Endodermal cell (in vitro differentiated cells): Measurements from ENCODE around the gene CLDN6. TPM values are rescaled to one million over a fixed set of nuclear protein-coding genes. Genes with fewer than 3 reads are reported as not detected.

Experiments
- DNase-seq: peaks from one replicate; pipeline ENCODE4 v3.0.0-alpha.2; 2017
- H3K27ac ChIP-seq: 2 replicates; pipeline ENCODE4 v1.5.1; 2013; ENCODE audit warnings: mild to moderate bottlenecking, low read depth, low read length, moderate library complexity
- H3K27me3 ChIP-seq: 2 replicates; pipeline ENCODE4 v1.6.1; 2013; ENCODE audit warnings: mild to moderate bottlenecking, low read length, moderate library complexity; ENCODE audit not compliant: insufficient read depth, control insufficient read depth, poor library complexity, severe bottlenecking
- H3K36me3 ChIP-seq: 2 replicates; pipeline ENCODE4 v1.7.0; 2013; ENCODE audit warnings: mild to moderate bottlenecking, low read length, moderate library complexity; ENCODE audit not compliant: control insufficient read depth, insufficient read depth
- H3K4me1 ChIP-seq: one replicate; pipeline ENCODE4 v1.7.0; 2013; ENCODE audit warnings: low read length; ENCODE audit not compliant: control insufficient read depth, insufficient read depth
- H3K4me3 ChIP-seq: 2 replicates; pipeline ENCODE4 v1.5.1; 2013; ENCODE audit warnings: mild to moderate bottlenecking, low read length, moderate library complexity
- H3K9ac ChIP-seq: 2 replicates; pipeline ENCODE4 v1.6.1; 2013; ENCODE audit warnings: mild to moderate bottlenecking, low read length, moderate library complexity; ENCODE audit not compliant: poor library complexity, severe bottlenecking; ENCODE audit errors: extremely low read depth
- H3K9me3 ChIP-seq: 2 replicates; pipeline ENCODE4 v1.6.1; 2013; ENCODE audit warnings: mild to moderate bottlenecking, low read length, moderate library complexity; ENCODE audit not compliant: control insufficient read depth
- H3K27ac Mint-ChIP-seq: 2 replicates; pipeline ENCODE4 v1.8.0; 2020; ENCODE audit warnings: mixed read lengths
- H3K27me3 Mint-ChIP-seq: 2 replicates; pipeline ENCODE4 v1.8.0; 2021; ENCODE audit warnings: mild to moderate bottlenecking, mixed read lengths; ENCODE audit not compliant: insufficient read depth
- H3K36me3 Mint-ChIP-seq: 2 replicates; pipeline ENCODE4 v1.8.0; 2020; ENCODE audit warnings: low read depth, mixed read lengths
- H3K4me1 Mint-ChIP-seq: 2 replicates; pipeline ENCODE4 v1.8.0; 2020; ENCODE audit warnings: mixed read lengths
- H3K4me3 Mint-ChIP-seq: 2 replicates; pipeline ENCODE4 v1.8.0; 2020; ENCODE audit warnings: mild to moderate bottlenecking, moderate library complexity, mixed read lengths
- H3K9me3 Mint-ChIP-seq: 2 replicates; pipeline ENCODE4 v1.8.0; 2020; ENCODE audit warnings: mild to moderate bottlenecking, mixed read lengths
- WGBS, 2 experiments: methylation state at CpG; one replicate each; pipeline versions ENCODE4 v1.1.5 to v1.1.7; 2013; ENCODE audit warnings: missing lambda C conversion rate in 2 of 2, mixed read lengths in 1 of 2; ENCODE audit not compliant: insufficient coverage in 1 of 2, insufficient read length in 1 of 2; 5-methylcytosine and 5-hydroxymethylcytosine counted together
- total RNA-seq, 2 donors: library from RNA; stranded (reverse); fragmentation: NEBNext Ultra II Directional in 1 of 2; extraction: Animal tissue kit (Norgen Biotek cat#: 25700) in 1 of 2; gene quantifications; 2 replicates in 1 of 2; 3 replicates in 1 of 2; pipeline ENCODE4 v1.2.1, GENCODE V29; 2021
- TF ChIP-seq, protein P1 (sequence below): fragments of 200-600 bp; sonication (generic); conservative IDR thresholded peaks from 2 replicates; pipeline ENCODE4 v1.5.0; 2021; ENCODE audit warnings: antibody characterized with exemption, mild to moderate bottlenecking

The CLDN6 gene
- total RNA-seq, 2 donors from 2014 or later = 404 to 572 TPM

DNA sequence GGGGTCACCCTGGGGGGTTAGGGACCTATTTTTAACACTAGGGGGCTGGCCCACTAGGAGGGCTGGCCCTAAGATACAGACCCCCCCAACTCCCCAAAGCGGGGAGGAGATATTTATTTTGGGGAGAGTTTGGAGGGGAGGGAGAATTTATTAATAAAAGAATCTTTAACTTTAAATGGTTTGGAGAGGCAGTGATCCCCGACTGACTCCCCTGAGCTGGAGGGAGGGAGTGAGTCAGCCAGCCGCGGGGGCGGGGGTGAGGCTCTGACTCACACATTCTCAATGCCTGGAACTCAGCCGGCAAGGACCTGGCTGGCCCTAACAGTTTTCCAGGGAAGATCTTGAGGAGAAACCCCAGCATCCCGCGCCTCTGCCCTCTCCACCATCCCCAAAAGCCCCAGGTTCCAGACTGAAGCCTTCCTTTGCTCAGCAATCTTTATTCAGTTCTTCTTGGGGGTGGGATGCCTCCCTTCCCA lies 4.3 kb upstream of the CLDN6 start:
- Mint-ChIP-seq H3K36me3 (peaks cover 20% of the 10 kb centered on the region), H3K9me3 (no peaks in the 10 kb centered on the region), H3K4me1 (peaks cover 29% of the 10 kb centered on the region), H3K4me3 (peak overlapping the region; percentile 83), H3K27ac (peak overlapping the region; percentile 99), H3K27me3 (no peaks in the 10 kb centered on the region)
- TF ChIP-seq, protein P1, sequence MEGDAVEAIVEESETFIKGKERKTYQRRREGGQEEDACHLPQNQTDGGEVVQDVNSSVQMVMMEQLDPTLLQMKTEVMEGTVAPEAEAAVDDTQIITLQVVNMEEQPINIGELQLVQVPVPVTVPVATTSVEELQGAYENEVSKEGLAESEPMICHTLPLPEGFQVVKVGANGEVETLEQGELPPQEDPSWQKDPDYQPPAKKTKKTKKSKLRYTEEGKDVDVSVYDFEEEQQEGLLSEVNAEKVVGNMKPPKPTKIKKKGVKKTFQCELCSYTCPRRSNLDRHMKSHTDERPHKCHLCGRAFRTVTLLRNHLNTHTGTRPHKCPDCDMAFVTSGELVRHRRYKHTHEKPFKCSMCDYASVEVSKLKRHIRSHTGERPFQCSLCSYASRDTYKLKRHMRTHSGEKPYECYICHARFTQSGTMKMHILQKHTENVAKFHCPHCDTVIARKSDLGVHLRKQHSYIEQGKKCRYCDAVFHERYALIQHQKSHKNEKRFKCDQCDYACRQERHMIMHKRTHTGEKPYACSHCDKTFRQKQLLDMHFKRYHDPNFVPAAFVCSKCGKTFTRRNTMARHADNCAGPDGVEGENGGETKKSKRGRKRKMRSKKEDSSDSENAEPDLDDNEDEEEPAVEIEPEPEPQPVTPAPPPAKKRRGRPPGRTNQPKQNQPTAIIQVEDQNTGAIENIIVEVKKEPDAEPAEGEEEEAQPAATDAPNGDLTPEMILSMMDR = no peak
- Histone ChIP-seq H3K27me3 (no peaks in the 10 kb centered on the region), H3K27ac (peak overlapping the region; percentile 95), H3K9ac (peak overlapping the region; percentile 99), H3K4me3 (peak overlapping the region; percentile 97), H3K9me3 (no peaks in the 10 kb centered on the region), H3K4me1 (peaks cover 12% of the 10 kb centered on the region), H3K36me3 (peaks cover 28% of the 10 kb centered on the region)
- DNase-seq = peak; percentile 95
- WGBS, 2 experiments = 0 to 9% methylated on average over 4 to 7 of the region's 8 CpGs

DNA sequence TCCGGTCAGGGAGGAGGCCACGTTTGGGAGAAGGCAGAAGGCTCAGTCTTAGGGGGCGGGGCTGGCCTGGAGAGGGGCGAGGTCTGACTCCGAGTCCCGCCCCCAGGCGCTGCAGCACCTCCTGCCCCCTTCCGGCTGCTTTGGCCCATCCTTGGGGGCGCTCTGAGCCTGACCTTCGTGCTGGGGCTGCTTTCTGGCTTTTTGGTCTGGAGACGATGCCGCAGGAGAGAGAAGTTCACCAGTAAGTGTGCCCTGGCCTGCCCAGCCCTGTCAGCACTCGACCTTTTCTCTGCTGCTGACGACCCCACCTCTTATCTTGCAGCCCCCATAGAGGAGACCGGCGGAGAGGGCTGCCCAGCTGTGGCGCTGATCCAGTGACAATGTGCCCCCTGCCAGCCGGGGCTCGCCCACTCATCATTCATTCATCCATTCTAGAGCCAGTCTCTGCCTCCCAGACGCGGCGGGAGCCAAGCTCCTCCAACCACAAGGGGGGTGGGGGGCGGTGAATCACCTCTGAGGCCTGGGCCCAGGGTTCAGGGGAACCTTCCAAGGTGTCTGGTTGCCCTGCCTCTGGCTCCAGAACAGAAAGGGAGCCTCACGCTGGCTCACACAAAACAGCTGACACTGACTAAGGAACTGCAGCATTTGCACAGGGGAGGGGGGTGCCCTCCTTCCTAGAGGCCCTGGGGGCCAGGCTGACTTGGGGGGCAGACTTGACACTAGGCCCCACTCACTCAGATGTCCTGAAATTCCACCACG lies 3.6 kb upstream of the CLDN6 start:
- H3K9me3 ChIP-seq = no peaks in the 10 kb centered on the region
- peak; percentile 95 for DNase-seq
- Mint-ChIP-seq H3K27me3 (no peaks in the 10 kb centered on the region), H3K4me1 (peaks cover 29% of the 10 kb centered on the region), H3K27ac (peak overlapping the region; percentile 99), H3K36me3 (peaks cover 18% of the 10 kb centered on the region), H3K9me3 (no peaks in the 10 kb centered on the region), H3K4me3 (peak overlapping the region; percentile 83)
- peak overlapping the region; percentile 99 for H3K9ac ChIP-seq
- TF ChIP-seq, protein P1 = peak; percentile 74
- no peaks in the 10 kb centered on the region for H3K27me3 ChIP-seq
- H3K36me3 ChIP-seq = peaks cover 22% of the 10 kb centered on the region
- H3K27ac ChIP-seq = peak overlapping the region; percentile 95
- H3K4me3 ChIP-seq = peak overlapping the region; percentile 97
- H3K4me1 ChIP-seq = peaks cover 12% of the 10 kb centered on the region
- 0 to 1% methylated on average over 14 to 25 of the region's 25 CpGs for WGBS, 2 experiments

DNA sequence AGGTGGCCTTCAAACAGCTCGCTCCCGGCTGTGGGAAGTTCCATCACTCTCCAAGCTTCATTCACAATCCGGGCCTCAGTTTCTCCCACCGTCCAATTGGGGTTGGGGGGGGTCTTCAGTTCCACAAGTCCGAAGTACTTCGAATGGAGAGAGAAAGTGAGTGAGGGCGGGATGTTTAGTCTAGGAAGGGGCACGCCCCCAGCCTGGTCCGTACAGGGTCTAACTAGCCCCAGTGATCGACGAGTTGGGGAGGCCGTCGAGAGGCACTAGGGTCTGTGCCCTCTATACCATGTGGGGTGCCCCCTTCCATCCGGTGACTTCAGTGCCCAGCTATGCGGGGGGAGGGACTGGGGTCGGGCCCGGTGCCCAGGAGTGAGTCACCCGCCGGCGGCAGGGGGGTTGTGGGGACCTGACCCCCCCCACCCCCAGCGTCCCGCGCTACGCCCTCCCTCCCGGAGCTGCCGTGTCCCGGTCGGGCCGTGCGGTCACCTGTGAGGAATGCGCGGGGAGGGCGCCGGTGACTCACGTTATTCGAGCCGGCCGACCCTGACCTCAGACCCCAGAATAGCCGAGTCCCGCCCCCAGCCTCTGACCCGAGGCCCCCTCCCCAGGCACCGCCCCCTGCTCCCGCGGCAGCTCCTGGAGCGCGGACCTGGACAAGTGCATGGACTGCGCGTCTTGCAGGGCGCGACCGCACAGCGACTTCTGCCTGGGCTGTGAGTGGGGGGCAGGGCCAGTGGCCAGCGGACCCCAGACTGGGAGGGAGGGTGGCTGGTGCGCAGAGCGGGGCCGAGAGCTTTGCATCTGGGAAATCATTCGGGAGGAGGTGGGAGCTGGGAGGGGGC lies 2.8 kb upstream of the CLDN6 start:
- TF ChIP-seq, protein P1 = no peak
- 0% methylated on average over 5 to 57 of the region's 57 CpGs for WGBS, 2 experiments
- Mint-ChIP-seq H3K4me3 (peak overlapping the region; percentile 83), H3K36me3 (peaks cover 14% of the 10 kb centered on the region), H3K27ac (peak overlapping the region; percentile 99), H3K27me3 (no peaks in the 10 kb centered on the region), H3K4me1 (peaks cover 33% of the 10 kb centered on the region), H3K9me3 (no peaks in the 10 kb centered on the region)
- peak overlapping the region; percentile 99 for H3K9ac ChIP-seq
- peaks cover 12% of the 10 kb centered on the region for H3K4me1 ChIP-seq
- peak overlapping the region; percentile 97 for H3K4me3 ChIP-seq
- DNase-seq = peak; percentile 98
- peak overlapping the region; percentile 95 for H3K27ac ChIP-seq
- H3K27me3 ChIP-seq = no peaks in the 10 kb centered on the region
- H3K9me3 ChIP-seq = no peaks in the 10 kb centered on the region
- H3K36me3 ChIP-seq = peaks cover 19% of the 10 kb centered on the region
